ENCODE measurements around the gene CHTF8.
"Not testable (repeated sequence)": the region's sequence is repeated elsewhere in the genome, so short reads cannot be mapped to it uniquely, and the experiment has no call there.

The CHTF8 gene

GRCh38 chr16:69138608-69139007, 6.2 kb upstream of the CHTF8 start:
- no peak for DNase-seq (ENCODE audit: low spot score)

GRCh38 chr16:69133373-69133954, 1.1 kb upstream of the CHTF8 start:
- DNase-seq (ENCODE audit: low spot score), result no peak

DNA sequence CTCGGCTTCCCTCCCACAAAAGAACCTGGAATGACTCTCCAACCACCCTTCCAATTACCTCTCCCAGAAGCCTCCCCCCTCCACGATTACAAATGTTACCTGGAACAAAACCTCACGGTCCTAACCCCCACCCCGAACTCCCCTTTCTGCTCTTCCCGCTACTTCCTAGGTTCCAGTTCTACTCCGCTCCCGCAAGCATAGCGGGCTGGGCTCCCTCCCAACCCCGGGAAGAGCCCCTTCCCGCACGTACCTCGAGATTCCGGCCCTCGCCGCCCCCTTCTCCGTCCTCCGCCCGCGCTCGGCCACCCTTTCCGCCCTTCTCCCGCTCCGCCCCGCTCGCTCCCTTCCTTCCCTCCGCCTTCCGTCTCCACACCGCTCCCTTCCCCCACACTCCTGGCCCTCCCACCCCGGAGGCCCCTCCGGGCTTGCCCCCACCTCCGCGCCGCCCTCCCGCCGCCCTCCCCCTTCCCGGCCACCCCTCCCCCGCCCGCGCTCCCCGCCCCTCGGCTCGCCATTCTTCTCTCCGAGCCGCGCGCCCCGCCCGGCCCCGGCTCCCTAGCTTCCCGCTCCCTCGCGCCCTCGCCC, 457 bp downstream of the CHTF8 start:
- peak; percentile 24 for DNase-seq (ENCODE audit: low spot score)

- DNase-seq (ENCODE audit: low spot score), result no peak
Observed at GRCh38 chr16:69131167-69131838, 1.1 kb downstream of the CHTF8 start.

DNA sequence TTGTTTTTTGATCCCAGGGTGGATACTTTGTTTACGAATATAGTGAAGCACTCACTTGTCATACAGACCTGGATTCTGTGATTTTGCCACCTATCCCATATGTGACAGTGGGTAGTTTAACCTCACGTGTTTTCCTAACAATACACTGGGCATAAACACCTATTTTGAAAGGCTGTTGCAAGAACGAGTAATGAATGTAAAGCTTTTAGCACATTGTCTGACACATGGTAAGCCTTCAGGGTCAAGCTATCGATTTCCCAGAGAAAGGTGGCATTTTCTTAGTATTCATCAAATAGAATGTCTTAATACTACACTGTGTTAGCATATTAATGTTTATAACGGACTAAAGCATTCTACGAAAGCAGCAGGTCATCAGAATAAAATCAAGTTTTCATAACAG, 1.9 kb downstream of the CHTF8 start:
- no peak for DNase-seq (ENCODE audit: low spot score)

DNA sequence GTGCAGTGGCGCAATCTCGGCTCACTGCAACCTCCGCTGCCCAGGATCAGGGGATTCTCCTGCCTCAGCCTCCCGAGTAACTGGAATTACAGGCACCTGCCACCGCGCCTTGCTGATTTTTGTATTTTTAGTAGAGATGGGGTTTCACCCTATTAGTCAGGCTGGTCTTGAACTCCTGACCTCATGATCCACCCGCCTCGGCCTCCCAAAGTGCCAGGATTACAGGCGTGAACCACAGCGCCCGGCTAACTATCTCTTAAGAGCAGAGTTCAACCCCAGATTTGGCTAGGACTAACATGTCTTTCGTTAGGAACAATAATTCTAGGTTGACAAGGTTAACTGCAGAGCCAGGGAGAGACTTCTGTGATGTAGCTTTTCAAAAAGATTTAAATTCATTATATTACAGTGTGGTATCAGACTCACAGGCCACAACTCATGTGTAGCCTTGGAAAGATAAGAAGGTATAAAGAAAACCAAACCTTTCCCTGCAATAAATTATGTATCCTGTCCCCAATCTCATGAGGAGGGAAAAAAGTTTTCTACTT, 4.3 kb downstream of the CHTF8 start:
- no peak for DNase-seq (ENCODE audit: low spot score)

GRCh38 chr16:69126801-69127200, 5.6 kb downstream of the CHTF8 start:
- DNase-seq (ENCODE audit: low spot score), result not testable (repeated sequence)

GRCh38 chr16:69126221-69126620, 6.2 kb downstream of the CHTF8 start:
- DNase-seq (ENCODE audit: low spot score), result no peak

DNA sequence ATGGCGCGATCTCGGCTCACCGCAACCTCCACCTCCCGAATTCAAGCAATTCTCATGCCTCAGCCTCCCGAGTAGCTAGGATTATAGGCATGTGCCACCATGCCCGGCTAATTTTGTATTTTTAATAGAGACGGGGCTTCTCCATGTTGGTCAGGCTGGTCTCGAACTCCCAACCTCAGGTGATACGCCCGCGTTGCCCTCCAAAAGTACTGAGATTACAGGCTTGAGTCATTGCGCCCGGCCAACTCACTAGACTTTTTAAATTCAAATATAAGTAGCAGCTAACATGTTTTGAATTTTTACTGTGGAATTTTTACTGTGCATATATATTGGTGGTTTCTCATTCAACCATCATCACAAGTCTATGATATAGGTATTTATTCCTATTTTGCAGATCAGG, 7.4 kb downstream of the CHTF8 start:
- not testable (repeated sequence) for DNase-seq (ENCODE audit: low spot score)

- not testable (repeated sequence) for DNase-seq (ENCODE audit: low spot score)
Observed at GRCh38 chr16:69124406-69124805, 8.0 kb downstream of the CHTF8 start.

GRCh38 chr16:69123910-69124309, 8.5 kb downstream of the CHTF8 start:
- DNase-seq (ENCODE audit: low spot score), result no peak

GRCh38 chr16:69120096-69120664, 12.2 kb downstream of the CHTF8 start:
- no peak for DNase-seq (ENCODE audit: low spot score)

- DNase-seq (ENCODE audit: low spot score), result no peak
Observed at GRCh38 chr16:69119536-69119935, 12.9 kb downstream of the CHTF8 start.

GRCh38 chr16:69118994-69119393, 13.4 kb downstream of the CHTF8 start:
- DNase-seq (ENCODE audit: low spot score), result no peak

DNA sequence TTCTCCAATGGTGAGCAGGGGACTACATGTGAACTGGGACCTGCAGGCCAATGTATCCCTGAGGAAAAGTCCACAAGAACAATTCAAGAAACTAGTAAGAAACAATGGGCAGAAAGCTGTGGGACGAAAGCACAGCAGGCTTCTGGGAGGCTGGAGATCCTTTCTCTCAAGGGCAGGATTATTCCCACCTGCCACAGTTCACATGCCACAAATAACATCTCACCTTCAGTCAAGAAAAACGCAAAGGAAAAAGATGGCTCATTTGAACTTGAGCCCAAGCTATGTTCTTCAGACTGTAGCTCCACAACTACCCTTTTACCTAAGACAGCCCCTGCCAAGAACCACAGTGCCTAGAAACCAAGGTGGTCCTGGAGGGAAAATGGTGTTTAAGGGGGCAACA, 13.9 kb downstream of the CHTF8 start:
- DNase-seq (ENCODE audit: low spot score), result no peak

GRCh38 chr16:69116906-69117305, 15.5 kb downstream of the CHTF8 start:
- DNase-seq (ENCODE audit: low spot score), result no peak

- DNase-seq (ENCODE audit: low spot score), result no peak
Observed at GRCh38 chr16:69116256-69116875, 16.0 kb downstream of the CHTF8 start.

- DNase-seq (ENCODE audit: low spot score), result no peak
Observed at GRCh38 chr16:69115837-69116236, 16.6 kb downstream of the CHTF8 start.

DNA sequence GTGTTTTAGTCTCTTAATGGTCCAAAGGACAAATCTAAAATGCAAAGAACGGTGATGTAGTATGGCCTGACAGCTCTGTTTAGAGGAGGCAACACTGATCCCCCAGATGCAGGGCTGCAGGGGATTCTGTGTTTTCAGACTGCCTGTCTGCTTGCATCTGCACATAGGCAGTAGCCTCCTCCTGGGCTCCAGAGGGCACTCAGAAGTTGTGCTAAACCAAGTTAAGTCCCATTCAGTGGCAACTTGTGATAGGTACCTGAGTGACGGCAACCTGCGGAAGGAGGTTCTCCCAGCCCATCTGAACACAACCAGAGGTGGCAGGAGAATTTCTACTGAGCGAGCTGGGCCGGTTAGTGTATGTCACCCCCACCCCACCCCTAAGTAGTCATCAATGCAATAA, 17.0 kb downstream of the CHTF8 start:
- DNase-seq (ENCODE audit: low spot score), result no peak

GRCh38 chr16:69114976-69115355, 17.4 kb downstream of the CHTF8 start:
- DNase-seq (ENCODE audit: low spot score), result no peak

DNA sequence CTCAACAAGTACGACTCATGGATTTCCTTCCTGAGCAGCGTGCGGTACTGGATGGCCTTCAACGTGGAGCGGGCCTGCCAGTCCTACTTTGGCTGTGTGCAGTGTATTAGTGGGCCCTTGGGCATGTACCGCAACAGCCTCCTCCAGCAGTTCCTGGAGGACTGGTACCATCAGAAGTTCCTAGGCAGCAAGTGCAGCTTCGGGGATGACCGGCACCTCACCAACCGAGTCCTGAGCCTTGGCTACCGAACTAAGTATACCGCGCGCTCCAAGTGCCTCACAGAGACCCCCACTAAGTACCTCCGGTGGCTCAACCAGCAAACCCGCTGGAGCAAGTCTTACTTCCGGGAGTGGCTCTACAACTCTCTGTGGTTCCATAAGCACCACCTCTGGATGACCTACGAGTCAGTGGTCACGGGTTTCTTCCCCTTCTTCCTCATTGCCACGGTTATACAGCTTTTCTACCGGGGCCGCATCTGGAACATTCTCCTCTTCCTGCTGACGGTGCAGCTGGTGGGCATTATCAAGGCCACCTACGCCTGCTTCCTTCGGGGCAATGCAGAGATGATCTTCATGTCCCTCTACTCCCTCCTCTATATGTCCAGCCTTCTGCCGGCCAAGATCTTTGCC, 17.9 kb downstream of the CHTF8 start:
- DNase-seq (ENCODE audit: low spot score), result no peak

DNA sequence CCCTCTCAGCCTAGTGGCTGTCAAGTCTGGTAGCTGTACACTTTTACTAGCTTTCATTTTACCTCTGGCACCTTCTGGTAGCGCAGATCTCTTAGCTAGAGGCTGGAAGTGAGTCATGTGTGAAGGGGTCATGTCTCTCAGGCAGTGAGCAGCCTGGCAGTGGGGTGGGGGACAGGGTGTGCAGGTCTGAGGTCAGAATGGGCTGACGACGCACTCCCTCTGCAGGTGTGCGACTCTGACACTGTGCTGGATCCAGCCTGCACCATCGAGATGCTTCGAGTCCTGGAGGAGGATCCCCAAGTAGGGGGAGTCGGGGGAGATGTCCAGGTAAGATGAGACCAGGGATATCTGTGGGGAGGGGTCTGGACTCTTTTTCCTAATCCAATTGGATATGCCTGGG, 19.2 kb downstream of the CHTF8 start:
- DNase-seq (ENCODE audit: low spot score), result no peak
